HG03469 (cell line): ENCODE results near the gene CDH13.
"Not testable (repeated sequence)": the region's sequence is repeated elsewhere in the genome, so short reads cannot be mapped to it uniquely, and the experiment has no call there.

Experiments
- ATAC-seq: cut with Tn5 transposase; IDR thresholded peaks from one replicate; pipeline ENCODE4 v1.9.1; 2021; ENCODE audit warnings: mild to moderate bottlenecking, moderate library complexity, moderate number of reproducible peaks; ENCODE audit not compliant: unreplicated experiment

The CDH13 gene

DNA sequence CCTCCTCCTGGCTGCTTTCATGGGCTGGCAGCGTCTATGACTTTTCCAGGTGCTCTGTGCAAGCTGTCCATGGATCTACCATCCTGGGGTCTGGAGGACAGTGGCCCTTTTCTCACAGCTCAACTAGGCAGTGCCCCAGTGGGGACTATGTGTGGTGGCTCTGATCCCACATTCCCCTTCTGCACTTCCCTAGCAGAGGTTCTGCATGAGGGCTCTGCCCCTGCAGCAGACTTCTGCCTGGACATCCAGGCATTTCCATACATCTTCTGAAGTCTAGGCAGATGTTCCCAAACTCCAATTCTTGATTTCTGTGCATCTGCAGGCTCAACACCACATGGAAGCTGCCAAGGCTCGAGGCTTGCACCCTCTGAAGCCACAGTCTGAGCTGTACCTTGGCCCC, 307.2 kb downstream of the CDH13 start:
- not testable (repeated sequence) for ATAC-seq

DNA sequence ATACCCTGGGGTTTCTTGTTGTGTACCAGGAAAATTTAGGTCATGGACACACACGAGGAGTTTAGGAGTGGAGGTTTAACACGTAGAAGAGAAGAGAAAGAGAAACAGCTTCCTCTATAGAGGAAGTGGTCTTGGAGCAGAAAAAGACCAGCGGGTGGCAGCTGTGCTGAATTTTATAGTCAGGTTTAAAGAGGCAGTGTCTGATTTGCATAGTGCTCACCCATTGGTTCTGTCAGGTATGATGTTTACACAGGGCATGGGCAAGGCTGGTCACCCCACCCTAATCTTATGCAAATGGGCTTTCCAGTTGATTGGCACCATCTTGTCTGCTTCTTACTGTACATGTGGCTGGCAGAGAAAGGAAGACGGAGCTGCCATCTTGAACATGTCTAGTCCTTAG, 309.0 kb downstream of the CDH13 start:
- no peak for ATAC-seq

DNA sequence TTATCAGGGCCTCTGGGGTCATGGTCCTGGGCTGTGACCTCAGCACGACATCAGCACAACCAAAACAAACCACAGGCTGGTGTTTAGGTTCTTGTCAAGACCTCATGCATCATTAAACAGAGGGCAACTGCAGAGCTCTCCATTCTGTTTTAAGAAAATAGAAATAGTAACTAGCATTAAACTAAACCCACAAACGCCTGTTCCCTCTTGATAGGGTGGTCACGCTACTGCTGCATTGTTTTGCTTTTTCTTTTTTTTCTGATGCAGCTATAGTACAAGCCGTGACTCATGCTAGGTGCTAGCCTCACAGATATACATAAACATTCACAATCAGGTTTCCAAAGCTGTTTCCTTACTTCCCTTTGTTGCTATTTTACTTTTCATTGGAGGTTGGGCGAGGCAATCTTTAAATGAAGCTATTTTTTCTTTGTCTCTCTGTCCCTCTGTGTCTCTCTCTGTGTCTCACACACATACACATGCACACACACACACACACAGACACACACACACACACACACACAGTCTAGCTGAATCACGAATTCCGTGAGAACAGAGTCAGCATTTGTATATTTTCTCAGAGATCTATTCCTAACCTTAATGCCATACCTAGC, 310.3 kb downstream of the CDH13 start:
- no peak for ATAC-seq

DNA sequence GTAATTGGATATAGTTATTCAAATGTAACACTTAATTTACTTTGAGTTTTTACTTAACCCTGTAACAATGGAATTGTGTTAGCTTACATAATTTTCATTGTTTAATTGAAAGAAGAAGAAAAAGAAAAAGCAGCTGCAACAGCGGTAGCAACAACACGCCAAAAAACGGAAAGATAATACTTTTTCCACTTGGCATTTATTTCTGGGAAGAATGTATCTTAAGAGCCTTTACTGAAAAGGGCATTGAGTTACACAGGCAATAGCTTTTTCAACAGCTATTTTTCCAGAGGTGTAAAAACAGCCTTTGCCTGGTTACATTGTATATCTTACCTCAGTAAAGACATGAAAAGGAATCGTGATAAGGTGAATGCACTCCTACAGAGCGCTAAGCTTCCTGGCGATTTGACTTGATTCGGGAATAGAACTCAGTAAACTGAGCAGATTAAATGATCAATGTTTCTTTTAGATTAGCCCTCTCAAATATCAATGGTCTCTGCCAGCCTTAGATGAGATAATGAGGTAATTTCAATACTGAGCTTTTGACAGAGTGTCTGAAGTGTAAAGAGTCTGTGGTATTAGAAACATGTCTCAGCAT, 311.3 kb downstream of the CDH13 start:
- no peak for ATAC-seq

DNA sequence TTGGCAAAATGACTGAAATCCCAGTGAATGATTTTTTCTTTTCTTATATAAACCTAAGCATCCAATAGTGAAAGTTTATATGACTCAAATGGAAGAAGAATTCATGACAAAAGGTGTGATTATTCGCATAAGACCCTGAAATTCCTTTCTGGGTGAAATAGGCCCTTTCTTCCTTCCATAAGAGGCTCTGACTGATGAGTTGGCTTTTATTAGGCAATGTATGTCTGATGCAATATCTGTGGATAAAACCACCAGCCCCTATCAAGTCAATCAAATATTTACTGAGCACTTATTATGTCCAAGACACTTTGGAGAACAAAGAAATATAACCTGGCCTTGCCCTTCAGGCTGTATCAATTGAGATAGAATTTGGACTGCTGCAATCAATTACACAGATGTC, 316.6 kb downstream of the CDH13 start:
- no peak for ATAC-seq

DNA sequence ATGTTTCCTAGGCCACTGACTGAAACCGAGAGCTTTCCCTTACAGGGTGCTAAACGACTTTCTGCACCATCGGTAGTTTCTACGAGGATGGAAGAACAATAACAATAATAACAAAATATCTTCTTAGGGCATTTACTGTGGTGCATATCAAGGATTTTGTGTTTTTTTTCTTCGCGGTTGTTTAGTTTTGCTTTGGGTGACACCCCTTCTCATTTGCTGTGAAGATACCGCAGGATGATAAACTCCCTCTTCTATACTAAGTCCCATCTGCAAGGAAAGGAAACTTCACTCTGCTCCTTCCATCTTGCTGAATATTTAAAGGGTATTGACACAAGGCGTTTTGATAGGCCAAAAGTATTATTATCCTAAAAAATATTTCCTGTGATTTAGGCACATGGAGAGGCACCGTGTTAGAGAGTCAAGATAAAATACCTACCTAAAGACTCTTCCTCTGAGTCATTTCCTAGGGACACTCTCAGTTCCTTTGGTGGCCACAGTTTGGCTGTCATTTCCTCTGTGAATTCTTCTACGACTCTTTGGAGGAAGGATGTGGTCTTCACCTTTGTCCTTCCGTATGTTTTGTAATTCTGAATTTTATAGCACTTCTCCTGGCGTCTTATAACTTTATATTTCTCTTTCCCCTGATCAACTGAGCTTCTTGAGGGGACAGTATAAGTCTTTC, 318.8 kb downstream of the CDH13 start:
- ATAC-seq = no peak

DNA sequence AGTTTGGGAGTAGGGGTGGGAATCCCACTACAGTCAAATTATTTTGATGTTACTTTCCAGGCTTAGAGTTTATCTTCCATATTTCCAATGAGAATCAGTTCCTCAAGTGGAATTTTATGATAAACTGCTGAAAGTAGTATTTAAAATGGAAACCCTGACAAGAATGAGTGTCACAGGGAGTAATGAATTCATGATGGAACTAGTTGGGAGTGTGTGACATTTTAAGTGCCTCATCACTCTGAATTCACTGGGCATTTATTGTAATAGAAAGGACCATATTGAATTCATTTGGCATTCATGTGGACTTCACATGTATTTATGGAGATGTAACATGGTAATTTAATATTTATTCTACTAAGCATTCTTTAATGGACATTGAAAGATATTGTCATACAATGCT, 320.9 kb downstream of the CDH13 start:
- ATAC-seq = no peak

DNA sequence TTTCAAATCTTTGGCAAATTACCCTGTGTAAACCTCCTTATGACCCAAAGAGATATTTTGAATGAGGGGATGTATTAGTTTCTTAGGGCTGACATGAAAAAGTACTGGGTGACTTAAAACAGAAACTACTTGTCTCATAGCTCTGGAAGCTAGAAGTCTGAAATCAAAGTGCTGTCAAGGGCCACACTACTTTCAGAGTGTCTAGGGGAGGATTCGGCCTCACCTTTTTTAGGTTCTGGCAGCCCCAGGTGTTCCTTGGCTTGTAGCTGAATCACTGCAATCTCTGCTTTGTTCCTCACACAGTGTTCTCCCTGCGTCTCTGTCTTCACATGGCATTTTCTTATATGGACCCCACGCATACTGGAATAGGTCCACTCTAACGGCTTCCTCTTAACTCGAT, 322.2 kb downstream of the CDH13 start:
- ATAC-seq = no peak

DNA sequence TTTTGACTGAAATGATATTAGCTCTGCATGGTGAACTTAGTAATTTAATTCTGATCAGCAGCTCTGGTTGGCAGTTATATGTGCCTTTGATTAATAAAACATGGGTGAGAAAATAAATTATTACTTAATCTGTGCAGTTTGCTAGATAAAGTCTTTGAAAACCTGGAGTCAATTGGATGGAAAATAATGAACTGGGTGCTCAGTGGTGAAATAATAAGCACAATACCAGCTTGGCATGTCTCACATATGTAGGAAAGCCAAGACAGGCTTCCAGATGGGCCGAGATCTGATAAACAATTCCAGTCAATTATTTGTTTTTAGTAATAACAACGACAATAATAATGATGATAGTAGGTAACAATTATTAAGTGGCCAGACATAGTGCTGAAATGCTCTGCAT, 326.7 kb downstream of the CDH13 start:
- ATAC-seq = no peak

DNA sequence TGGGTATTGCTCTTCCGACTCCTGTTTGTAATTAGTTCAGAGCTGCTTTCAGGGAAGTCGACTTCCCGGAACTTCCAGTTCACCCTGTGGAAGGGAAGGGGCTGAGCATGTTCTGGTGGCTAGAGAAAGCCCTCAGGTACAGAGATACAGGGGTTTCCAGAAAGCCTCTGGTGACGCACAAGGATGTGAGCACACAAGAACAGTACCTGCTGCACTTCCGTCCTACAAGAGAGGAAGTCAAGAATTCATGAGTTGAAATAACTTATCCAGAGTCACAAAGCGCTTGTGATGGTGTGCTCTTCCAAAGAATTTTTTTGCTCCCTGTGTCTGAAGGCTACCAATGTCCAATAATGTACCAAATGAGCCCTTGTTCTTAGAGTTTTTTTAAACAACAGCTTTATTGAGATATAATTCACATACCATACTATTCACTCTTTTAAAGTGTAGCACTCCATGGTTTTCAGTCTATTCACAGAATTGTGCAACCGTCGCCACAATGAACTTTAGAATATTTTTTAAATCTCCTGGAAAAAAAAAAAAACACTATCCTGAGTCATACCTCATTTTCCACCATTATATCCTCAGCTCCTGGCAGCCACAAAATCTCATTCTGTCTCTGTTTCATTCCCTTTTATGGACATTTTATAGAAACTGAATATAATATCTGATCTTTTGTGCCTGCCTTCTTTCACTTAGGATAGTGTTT, 327.6 kb downstream of the CDH13 start:
- ATAC-seq = no peak

DNA sequence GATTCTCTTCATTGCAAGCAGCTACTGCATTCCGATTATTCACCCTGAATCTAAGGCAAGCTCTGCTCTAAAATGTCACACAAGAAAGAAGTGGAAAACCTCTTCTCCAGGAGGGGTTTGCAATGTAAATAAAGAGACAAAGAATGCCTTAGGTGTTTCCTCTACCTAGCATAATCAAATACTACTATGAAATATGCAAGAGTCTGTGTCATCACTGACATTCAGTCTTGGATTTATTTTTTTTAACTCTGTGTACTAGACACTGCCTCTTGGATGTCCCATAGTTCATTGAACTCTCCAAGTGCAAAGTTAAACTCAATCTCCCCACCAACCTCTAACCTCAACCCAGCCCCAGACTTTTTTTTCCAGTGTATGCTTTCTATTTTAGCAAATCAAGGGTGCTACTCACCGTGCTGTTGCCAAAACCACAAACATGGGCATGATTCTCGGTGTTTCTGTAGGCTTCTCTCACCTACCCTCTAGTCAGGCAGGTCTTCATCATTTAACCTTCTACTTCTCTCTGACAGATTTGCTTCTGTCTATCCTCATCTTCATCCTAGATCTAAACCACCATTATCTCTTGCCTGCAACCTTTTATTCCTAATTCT, 329.1 kb downstream of the CDH13 start:
- no peak for ATAC-seq

DNA sequence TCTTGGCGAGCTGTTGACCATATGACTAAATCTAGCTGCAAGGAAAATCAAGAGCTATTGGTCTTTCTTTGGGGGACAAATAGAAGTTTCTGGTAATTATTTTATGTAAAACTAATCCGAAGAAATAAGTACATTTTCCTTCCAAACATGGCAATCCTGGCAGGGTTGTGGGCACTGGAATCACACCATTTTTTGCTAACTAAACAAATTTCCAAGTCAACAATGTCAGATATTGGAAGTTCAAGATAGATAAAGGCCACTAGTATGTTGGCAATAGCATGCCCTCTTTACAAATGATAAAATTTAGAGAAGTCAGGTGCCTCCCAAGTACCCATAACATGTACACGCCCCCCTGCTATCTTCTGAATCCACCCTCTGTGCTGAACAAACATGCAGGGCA, 330.4 kb downstream of the CDH13 start:
- no peak for ATAC-seq

DNA sequence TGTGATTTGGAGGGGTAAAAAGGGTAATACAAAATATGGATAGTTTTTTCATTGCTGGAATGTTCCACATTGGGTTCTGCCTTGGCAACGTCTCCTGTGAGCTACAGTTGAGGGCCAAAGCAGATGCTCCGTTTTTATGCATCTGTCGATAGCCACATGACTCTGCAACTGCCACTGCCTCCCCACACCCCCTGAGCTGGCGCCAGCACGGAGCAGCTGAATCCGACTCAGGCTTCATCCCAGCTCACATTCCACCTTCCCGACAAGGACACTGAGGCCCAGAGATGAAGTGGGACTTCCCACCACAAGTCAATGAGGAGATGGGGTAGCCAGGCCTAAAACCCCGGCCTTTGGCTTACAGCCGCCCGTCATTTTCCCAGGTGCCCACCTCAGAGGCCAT, 334.1 kb downstream of the CDH13 start:
- no peak for ATAC-seq

DNA sequence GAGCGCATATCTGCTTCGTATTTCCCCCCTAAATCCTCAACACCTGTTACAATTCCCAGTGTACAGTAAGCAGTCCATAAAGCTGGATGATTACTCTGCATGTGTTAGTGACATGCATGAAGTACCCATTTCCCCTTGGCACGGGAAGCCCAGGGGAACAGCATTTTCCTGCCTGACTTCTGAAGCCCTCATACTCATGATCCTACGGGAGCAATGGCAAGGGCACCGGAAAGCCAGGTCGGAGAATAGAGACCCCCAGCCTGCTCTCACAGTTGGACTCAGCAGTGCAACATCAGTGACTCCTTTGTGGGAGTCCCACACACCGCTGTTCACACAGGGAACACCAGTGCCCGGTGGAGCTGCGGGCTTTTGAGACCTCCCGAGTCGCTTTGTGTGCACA, 336.9 kb downstream of the CDH13 start:
- no peak for ATAC-seq

DNA sequence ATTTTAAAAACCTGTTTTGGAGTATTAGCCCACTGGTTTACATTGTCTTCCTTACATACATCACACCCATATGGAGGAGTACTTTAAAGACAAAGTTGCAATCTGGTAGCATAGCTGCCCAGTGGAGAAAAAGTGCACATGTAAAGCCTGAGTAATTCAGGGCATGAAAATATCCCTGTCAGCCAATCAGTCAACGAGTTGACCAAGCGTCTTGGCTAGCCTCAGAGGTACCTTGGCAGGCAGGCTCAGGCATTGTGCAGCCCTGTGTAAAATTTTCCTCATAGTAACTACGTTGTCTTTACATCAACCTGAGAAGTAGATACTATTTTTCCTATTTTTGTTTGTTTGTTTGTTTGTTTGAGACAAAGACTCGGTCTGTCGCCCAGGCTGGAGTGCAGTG, 339.0 kb downstream of the CDH13 start:
- no peak for ATAC-seq

DNA sequence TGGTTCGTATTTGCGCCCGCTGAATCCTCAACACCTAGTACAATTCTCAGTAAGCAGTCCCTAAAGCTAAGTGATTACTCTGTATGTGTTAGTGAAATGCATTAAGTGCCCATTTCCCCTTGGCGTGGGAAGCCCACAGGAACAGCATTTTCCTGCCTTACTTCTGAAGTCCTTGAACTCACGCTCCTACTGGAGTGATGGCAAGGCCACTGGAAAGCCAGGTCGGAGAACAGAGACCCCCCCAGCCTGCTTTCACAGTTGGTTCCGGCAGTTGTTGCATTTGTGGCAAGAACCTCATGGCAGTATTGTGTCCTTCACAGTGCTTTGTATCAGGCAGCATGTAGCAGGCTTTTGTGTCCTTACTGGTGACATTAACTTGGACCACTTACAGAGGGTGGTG, 340.7 kb downstream of the CDH13 start:
- ATAC-seq = no peak

DNA sequence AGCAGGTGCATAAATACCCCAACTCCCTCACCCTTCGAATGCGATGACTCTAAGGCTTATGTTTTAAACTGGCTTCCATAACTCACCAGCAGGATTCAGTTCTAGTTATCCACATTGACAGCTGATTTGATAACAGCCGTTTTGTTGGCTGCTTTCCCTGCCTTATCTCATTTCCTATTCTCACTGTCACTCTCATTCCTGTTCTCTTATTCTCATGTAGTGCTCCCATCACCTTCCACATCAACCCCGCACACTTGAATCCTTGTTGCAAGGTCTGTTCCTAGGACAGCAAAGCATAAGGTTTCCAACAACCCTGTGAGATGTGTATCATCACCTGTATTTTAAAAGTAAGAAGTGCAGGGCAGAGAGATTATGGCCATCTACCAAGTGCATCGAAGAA, 344.4 kb downstream of the CDH13 start:
- ATAC-seq = no peak

DNA sequence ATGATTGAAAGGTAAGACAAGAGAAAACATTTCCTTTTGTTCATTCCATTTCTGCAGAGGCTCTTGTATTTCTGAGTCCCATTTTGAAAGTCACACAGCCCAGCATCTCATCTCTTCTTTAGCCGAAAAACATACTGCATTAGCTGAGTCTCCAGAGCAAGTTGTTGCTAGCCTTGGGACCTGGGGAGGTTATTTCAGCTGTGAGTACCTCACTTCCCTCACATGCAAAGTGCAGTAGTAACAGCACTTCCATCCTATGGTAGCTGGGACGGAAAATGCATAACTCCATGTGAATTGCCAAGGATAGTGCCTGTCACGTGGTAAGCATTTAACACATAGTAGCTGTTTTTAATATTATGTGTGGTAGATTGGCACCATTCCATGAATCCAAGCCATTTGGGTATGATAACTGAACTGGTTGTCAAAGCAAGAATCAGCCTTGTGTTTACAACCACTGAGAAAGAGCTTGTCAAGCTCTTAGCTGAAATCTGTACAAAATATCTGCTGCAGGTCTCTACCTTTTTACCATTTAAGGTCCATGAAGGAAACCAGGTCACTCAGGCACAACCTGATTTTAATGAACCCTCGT, 345.7 kb downstream of the CDH13 start:
- no peak for ATAC-seq

DNA sequence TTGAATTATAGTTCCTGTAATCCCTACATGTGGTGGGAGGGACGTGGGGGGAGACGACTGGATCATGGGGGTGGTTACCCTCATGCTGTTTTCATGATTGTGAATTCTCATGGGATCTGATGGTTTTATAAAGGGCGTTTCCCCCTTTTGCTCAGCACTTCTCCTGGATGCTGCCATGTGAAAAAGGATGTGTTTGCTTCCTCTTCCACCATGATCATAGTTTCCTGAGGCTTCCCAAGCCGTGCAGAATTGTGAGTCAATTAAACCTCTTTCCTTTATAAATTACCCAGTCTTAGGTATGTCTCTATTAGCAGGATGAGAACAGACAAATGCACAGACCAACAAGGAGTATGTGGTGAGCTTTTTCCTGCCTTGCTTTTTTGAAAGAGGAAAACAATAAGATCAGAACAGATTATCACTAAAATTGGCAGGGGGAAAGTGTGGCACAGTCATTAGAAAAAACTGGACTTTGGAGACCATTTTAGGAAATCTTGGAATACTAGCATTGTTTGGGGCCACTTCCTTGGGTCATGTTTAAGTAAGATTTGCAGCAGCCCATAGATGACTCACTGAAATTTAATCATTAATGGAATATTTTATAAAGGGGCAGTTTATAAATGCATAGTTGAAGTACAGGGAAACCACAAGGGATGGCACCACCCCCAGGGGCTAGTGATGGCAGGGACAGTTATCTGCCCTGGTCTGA, 352.8 kb downstream of the CDH13 start:
- no peak for ATAC-seq

DNA sequence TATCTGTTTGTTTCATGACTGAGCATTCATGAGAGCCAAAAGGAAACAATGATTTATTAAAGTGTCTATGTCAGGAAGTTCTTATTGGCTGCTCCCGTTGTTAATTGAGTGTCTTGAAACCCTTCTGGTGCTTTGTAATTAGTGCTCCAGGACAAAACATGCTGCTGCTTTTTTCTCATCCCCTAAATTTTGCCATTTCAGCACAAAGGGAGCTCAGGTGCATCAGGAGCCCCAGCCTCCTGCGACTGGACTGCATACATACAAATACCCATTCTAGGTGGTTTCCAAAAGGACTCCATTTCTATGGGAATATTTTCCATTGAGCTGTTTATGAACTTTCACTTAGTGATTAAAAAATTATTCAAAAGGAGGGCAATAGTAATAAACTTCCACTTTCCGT, 354.0 kb downstream of the CDH13 start:
- ATAC-seq = no peak

DNA sequence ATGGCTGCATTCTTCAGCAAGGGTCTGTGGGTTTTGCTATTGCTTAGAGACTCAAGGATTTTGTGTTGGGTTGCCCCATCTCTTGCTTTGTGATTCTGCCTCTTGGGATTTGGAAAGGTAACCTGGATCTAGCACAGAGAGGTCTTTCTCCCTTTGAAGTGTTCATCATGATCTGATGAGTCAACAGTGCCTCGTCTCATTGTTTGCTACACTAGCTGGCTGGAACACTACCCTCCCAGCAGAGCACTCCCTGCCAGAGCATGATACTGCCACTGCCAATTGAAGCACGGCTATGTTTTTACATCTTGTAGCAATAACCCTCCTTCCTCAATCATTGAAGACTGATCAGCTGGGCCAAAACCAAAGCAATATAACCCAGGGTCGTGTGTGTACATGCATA, 361.0 kb downstream of the CDH13 start:
- no peak for ATAC-seq
